SJCRH30 (cell line): Measurements from ENCODE around the gene KAT7. TPM values are rescaled to one million over a fixed set of nuclear protein-coding genes. Genes with fewer than 3 reads are reported as not detected.
"Not testable (repeated sequence)": the region's sequence is repeated elsewhere in the genome, so short reads cannot be mapped to it uniquely, and the experiment has no call there.

Experiments
- DNase-seq, 2 experiments: peaks; one replicate each; pipeline ENCODE4 v3.0.0-alpha.2; 2015 to 2020
- H3K27ac ChIP-seq: fragments of 250-450 bp; sonication (Bioruptor Pico); 2 replicates; pipeline ENCODE4 v1.5.1; 2020; ENCODE audit warnings: mild to moderate bottlenecking, moderate library complexity
- H3K27me3 ChIP-seq: fragments of 250-450 bp; sonication (Bioruptor Pico); 2 replicates; pipeline ENCODE4 v1.5.1; 2020; ENCODE audit warnings: mild to moderate bottlenecking, moderate library complexity
- H3K36me3 ChIP-seq: fragments of 250-450 bp; sonication (Bioruptor Pico); 2 replicates; pipeline ENCODE4 v1.5.1; 2020; ENCODE audit warnings: mild to moderate bottlenecking, moderate library complexity
- H3K4me1 ChIP-seq: fragments of 250-450 bp; sonication (Bioruptor Pico); 2 replicates; pipeline ENCODE4 v1.5.1; 2020; ENCODE audit warnings: mild to moderate bottlenecking, moderate library complexity
- H3K4me3 ChIP-seq: fragments of 250-450 bp; sonication (Bioruptor Pico); 2 replicates; pipeline ENCODE4 v1.5.1; 2020; ENCODE audit warnings: mild to moderate bottlenecking, moderate library complexity
- H3K9me3 ChIP-seq: fragments of 250-450 bp; sonication (Bioruptor Pico); replicated peaks from 2 replicates; pipeline ENCODE4 v1.5.1; 2020; ENCODE audit warnings: mild to moderate bottlenecking, moderate library complexity
- total RNA-seq: library from RNA; depleted of rRNA; stranded (reverse); fragments of >200 nt; shearing (Covaris generic); gene quantifications from 2 replicates; pipeline ENCODE4 v1.2.3, GENCODE V29; 2014

The KAT7 gene
- total RNA-seq, 1 experiment from 2014 or later: 40.1 TPM

- Histone ChIP-seq H3K27me3 (no peaks in the 10 kb centered on the region), H3K9me3 (no peaks in the 10 kb centered on the region), H3K27ac (no peak overlapping the region), H3K4me3 (no peak overlapping the region), H3K36me3 (no peaks in the 10 kb centered on the region), H3K4me1 (no peaks in the 10 kb centered on the region)
- DNase-seq: no peak
Observed at GRCh38 chr17:49755663-49756283, 32.7 kb upstream of the KAT7 start.

GRCh38 chr17:49756323-49757150 is 31.9 kb upstream of the KAT7 start:
- no peaks in the 10 kb centered on the region for H3K4me1 ChIP-seq
- H3K4me3 ChIP-seq: no peak overlapping the region
- H3K27me3 ChIP-seq: no peaks in the 10 kb centered on the region
- no peaks in the 10 kb centered on the region for H3K36me3 ChIP-seq
- no peak for DNase-seq
- H3K27ac ChIP-seq: no peak overlapping the region
- no peaks in the 10 kb centered on the region for H3K9me3 ChIP-seq

DNA sequence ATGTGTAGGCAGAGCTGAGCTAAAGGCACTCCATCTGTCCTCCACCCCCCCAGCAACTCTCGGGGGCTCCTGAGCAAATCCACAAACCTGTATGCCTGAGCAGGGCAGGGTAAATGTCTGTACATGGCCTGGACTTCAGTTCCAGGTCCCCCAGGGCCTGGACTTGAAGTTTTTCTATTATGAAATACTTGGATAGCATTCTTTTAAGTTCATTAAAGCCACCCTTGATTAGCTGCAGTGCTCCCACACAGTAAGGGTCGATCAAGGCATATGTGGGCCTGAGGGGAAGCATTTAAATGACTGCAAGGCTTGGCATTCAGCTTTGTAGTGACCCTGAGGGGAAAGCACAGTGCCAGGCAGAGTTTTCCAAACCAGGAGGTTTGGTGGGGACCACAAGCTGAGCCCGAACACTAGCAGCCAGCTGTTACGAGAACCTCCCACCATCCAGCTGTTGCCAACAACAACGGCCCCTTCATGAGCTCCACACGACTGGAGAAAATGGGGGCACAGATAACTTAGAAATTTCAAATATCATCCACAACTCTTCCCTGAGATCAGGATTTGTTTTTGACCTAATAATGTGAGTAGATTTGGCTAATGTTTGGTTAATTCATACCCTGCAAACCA is 31.2 kb upstream of the KAT7 start:
- no peak for DNase-seq
- Histone ChIP-seq H3K4me1 (no peaks in the 10 kb centered on the region), H3K4me3 (no peak overlapping the region), H3K27me3 (no peaks in the 10 kb centered on the region), H3K9me3 (no peaks in the 10 kb centered on the region), H3K36me3 (no peaks in the 10 kb centered on the region), H3K27ac (no peak overlapping the region)

GRCh38 chr17:49758464-49759010 is 29.9 kb upstream of the KAT7 start:
- H3K27ac ChIP-seq, DNase-seq, H3K36me3 ChIP-seq, H3K4me1 ChIP-seq, H3K4me3 ChIP-seq, H3K27me3 ChIP-seq, H3K9me3 ChIP-seq: not testable (repeated sequence)

DNA sequence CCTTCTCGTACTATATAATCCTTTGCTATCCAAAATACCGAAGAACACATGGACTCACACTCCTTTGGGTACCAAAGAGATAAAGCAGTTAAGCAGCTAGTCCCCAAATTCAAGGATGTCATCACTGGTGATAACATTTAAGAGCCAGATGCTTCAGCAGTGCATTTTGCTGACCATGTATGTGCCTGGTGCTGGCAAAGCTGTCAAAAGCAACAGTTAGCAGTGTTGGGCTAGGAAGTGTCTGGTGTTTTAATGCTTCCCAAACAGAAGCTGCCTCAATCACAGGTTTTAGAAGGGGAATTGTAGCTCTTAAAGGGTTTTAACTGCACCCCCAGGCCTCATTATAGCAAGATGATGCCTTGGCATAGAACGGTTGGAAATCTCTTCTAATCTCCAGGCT is 29.3 kb upstream of the KAT7 start:
- H3K27ac ChIP-seq: no peak overlapping the region
- H3K4me1 ChIP-seq: no peaks in the 10 kb centered on the region
- no peaks in the 10 kb centered on the region for H3K27me3 ChIP-seq
- no peaks in the 10 kb centered on the region for H3K36me3 ChIP-seq
- no peak overlapping the region for H3K4me3 ChIP-seq
- H3K9me3 ChIP-seq: no peaks in the 10 kb centered on the region
- no peak for DNase-seq

DNA sequence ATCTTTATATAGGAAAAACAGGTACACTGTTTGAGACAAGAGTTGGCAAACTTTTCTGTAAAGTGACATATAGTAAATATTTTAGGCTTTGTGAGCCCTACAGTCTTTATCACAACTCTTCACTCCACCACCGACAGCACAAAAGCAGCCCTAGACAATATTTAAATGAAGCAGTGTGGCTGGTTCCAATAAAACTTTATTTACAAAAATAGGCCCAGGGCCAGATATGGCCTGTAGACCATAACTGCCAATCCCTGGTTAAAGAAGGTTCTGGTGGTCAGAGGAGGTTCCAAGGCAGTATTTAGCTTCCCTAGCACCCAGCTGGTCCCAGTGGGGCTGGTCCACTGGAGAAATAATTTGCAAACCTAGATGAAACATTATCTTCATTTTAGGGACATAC is 28.2 kb upstream of the KAT7 start:
- no peak for DNase-seq
- H3K27ac ChIP-seq: no peak overlapping the region
- H3K27me3 ChIP-seq: no peaks in the 10 kb centered on the region
- H3K36me3 ChIP-seq: no peaks in the 10 kb centered on the region
- no peaks in the 10 kb centered on the region for H3K9me3 ChIP-seq
- no peaks in the 10 kb centered on the region for H3K4me1 ChIP-seq
- H3K4me3 ChIP-seq: no peak overlapping the region

- Histone ChIP-seq H3K9me3 (no peaks in the 10 kb centered on the region), H3K27me3 (no peaks in the 10 kb centered on the region), H3K36me3 (no peaks in the 10 kb centered on the region), H3K27ac (no peak overlapping the region), H3K4me1 (no peaks in the 10 kb centered on the region), H3K4me3 (no peak overlapping the region)
- DNase-seq: no peak
Observed at GRCh38 chr17:49760932-49761558, 27.4 kb upstream of the KAT7 start.

GRCh38 chr17:49762151-49762941 is 26.1 kb upstream of the KAT7 start:
- no peaks in the 10 kb centered on the region for H3K4me1 ChIP-seq
- H3K27me3 ChIP-seq: no peaks in the 10 kb centered on the region
- no peaks in the 10 kb centered on the region for H3K36me3 ChIP-seq
- H3K9me3 ChIP-seq: no peaks in the 10 kb centered on the region
- H3K27ac ChIP-seq: no peak overlapping the region
- DNase-seq: no peak
- H3K4me3 ChIP-seq: no peak overlapping the region

- no peaks in the 10 kb centered on the region for H3K9me3 ChIP-seq
- H3K4me3 ChIP-seq: peak within 1 kb of the TSS; percentile 56
- H3K4me1 ChIP-seq: no peaks in the 10 kb centered on the region
- no peaks in the 10 kb centered on the region for H3K27me3 ChIP-seq
- H3K27ac ChIP-seq: no peak within 1 kb of the TSS
- H3K36me3 ChIP-seq: no peaks in the 10 kb centered on the region
- peak; percentile 97 to 99 for DNase-seq
Observed at GRCh38 chr17:49763735-49764558, 24.5 kb upstream of the KAT7 start, which contains the start of gene FAM117A. FAM117A (minus strand) TSS chr17:49764131; CDS start chr17:49764087, 44 bp downstream.

GRCh38 chr17:49764559-49765180 is 23.8 kb upstream of the KAT7 start:
- DNase-seq: no peak
- H3K36me3 ChIP-seq: no peaks in the 10 kb centered on the region
- peak overlapping the region; percentile 23 for H3K4me3 ChIP-seq
- H3K4me1 ChIP-seq: no peaks in the 10 kb centered on the region
- no peaks in the 10 kb centered on the region for H3K9me3 ChIP-seq
- no peaks in the 10 kb centered on the region for H3K27me3 ChIP-seq
- no peak overlapping the region for H3K27ac ChIP-seq

GRCh38 chr17:49766918-49767530 is 21.5 kb upstream of the KAT7 start:
- Histone ChIP-seq H3K27ac (no peak overlapping the region), H3K4me1 (no peaks in the 10 kb centered on the region), H3K9me3 (no peaks in the 10 kb centered on the region), H3K4me3 (no peak overlapping the region), H3K27me3 (no peaks in the 10 kb centered on the region), H3K36me3 (no peaks in the 10 kb centered on the region)
- no peak for DNase-seq

GRCh38 chr17:49775546-49776260 is 12.8 kb upstream of the KAT7 start:
- H3K27me3 ChIP-seq: no peaks in the 10 kb centered on the region; the same call in 1 of the 2 replicates
- no peak overlapping the region for H3K27ac ChIP-seq
- H3K4me1 ChIP-seq: no peaks in the 10 kb centered on the region
- H3K4me3 ChIP-seq: no peak overlapping the region
- H3K36me3 ChIP-seq: no peaks in the 10 kb centered on the region
- no peak for DNase-seq
- no peaks in the 10 kb centered on the region for H3K9me3 ChIP-seq
